ENCODE measurements around the gene THBS4.

Gene THBS4

GRCh38 chr5:80041527-80041926 is 6.4 kb downstream of the THBS4 start:
- no peak overlapping the region for H3K4me3 ChIP-seq (ENCODE audit: low read depth, low read length)
- no peak for DNase-seq (ENCODE audit: low read depth)
- TF ChIP-seq, protein P1, sequence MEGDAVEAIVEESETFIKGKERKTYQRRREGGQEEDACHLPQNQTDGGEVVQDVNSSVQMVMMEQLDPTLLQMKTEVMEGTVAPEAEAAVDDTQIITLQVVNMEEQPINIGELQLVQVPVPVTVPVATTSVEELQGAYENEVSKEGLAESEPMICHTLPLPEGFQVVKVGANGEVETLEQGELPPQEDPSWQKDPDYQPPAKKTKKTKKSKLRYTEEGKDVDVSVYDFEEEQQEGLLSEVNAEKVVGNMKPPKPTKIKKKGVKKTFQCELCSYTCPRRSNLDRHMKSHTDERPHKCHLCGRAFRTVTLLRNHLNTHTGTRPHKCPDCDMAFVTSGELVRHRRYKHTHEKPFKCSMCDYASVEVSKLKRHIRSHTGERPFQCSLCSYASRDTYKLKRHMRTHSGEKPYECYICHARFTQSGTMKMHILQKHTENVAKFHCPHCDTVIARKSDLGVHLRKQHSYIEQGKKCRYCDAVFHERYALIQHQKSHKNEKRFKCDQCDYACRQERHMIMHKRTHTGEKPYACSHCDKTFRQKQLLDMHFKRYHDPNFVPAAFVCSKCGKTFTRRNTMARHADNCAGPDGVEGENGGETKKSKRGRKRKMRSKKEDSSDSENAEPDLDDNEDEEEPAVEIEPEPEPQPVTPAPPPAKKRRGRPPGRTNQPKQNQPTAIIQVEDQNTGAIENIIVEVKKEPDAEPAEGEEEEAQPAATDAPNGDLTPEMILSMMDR (IDR thresholded peaks at IDR 0.05; ENCODE audit: low read depth, low read length, missing control alignments): no peak

DNA sequence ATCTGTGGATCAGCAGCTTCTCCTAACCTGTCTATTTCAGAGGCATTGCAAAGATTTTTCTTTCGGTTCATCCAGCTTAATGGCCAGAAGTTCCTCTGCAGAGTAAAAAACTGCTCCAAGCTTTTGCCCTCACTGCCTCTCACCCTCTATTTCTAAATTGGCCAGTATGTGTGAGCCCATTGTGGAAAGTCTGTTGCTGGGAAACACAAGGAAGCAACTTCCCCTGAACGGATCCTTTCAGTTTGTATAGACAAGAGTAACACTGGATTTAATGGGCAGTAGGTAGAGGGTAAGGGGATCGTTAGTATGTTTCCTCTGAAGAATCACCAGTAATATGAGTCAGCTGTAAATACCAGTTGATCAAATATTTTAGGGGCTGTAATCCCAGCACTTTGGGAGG is 7.2 kb downstream of the THBS4 start:
- no peak for DNase-seq (ENCODE audit: low read depth)
- TF ChIP-seq, protein P1 (IDR thresholded peaks at IDR 0.05; ENCODE audit: low read depth, low read length, missing control alignments): no peak
- H3K4me3 ChIP-seq (ENCODE audit: low read depth, low read length): no peak overlapping the region

GRCh38 chr5:80043187-80043586 is 8.0 kb downstream of the THBS4 start:
- no peak for DNase-seq (ENCODE audit: low read depth)
- TF ChIP-seq, protein P1 (IDR thresholded peaks at IDR 0.05; ENCODE audit: low read depth, low read length, missing control alignments): no peak
- H3K4me3 ChIP-seq (ENCODE audit: low read depth, low read length): no peak overlapping the region

DNA sequence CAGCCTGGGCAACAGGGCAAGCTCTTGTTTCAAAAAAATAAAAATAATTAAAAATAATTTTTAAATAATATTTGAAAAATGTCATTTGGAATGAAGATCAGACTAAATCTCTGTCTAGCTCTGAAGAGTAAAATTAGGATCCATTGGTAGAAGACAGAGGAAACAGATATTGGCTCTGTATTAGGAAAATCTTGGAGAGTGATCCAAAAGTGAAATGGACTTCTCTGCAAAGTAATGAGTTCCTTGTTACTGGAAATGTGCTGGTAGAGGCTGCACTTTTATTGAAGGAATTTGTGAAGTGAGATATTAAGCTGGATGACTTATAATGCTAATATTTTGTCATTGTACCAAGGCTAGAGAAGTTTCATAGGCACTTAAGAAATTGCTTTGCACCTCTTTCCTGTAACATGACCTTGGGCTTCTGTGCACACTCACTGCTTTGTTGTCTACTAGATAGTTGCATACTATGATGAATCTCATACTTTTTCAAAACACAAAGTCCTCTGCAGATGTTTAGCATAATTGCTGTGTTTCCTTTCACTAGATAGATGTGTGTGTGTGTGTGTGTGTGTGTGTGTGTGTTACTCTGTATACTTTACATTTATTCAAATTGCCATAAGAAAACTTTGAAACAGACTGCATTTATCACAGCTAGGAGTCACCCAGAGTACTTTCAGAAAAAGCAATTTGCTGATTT is 13.1 kb downstream of the THBS4 start:
- DNase-seq (ENCODE audit: low read depth): no peak
- TF ChIP-seq, protein P1 (IDR thresholded peaks at IDR 0.05; ENCODE audit: low read depth, low read length, missing control alignments): no peak
- no peak overlapping the region for H3K4me3 ChIP-seq (ENCODE audit: low read depth, low read length)

DNA sequence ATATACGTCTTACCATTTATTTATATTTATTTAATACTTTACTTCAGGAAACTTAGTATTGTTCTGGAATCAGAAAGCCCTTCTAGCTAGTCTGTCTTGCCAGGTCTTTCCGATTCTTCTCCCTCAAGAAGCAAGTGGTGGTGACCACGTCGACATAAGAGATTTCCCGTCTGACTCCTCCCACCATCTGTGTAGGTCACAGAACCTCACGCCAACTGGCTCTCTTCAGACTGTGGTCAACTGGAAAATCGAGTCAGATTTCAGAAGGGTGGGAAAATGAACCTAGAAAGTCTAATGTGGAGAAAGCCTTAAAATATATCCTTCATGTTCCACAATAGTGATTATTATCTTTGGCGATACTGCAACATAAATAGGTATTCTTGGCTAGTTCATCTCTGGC is 17.3 kb downstream of the THBS4 start:
- DNase-seq (ENCODE audit: low read depth): no peak
- TF ChIP-seq, protein P1 (IDR thresholded peaks at IDR 0.05; ENCODE audit: low read depth, low read length, missing control alignments): no peak

GRCh38 chr5:80054682-80055081 is 19.5 kb downstream of the THBS4 start:
- no peak overlapping the region for H3K4me3 ChIP-seq (ENCODE audit: low read depth, low read length)
- TF ChIP-seq, protein P1 (IDR thresholded peaks at IDR 0.05; ENCODE audit: low read depth, low read length, missing control alignments): no peak
- no peak for DNase-seq (ENCODE audit: low read depth)

More for the DNA sequence above, 17.3 kb downstream of the THBS4 start:
- H3K4me3 ChIP-seq (ENCODE audit: low read depth, low read length): no peak overlapping the region
